Stomach (tissue), 9 donors: ENCODE data around the gene FAM241B. TPM values are rescaled to one million over a fixed set of nuclear protein-coding genes. Genes with fewer than 3 reads are reported as not detected.

Experiments used
- DNase-seq, 2 donors: peaks; one replicate each; pipeline versions ENCODE4 v3.0.0 to v3.0.0-alpha.2; 2013 to 2019
- H3K27ac ChIP-seq, 5 donors: fragments of 200-600 bp in 4 of 5; sonication (generic) in 4 of 5; one replicate each; pipeline ENCODE4 v1.5.1; 2013 to 2019; ENCODE audit warnings: mild to moderate bottlenecking in 1 of 5, moderate library complexity in 1 of 5
- H3K27me3 ChIP-seq, 3 donors: fragments of 200-600 bp; sonication (generic); one replicate each; pipeline ENCODE4 v1.5.1; 2017 to 2019; ENCODE audit warnings: mixed run types in 1 of 3
- H3K36me3 ChIP-seq, 4 donors: fragments of 200-600 bp; sonication (generic); 1 replicate in 3 of 4; 2 replicates in 1 of 4; pipeline ENCODE4 v1.5.1; 2016 to 2019
- H3K4me1 ChIP-seq, 4 donors: fragments of 200-600 bp; sonication (generic); one replicate each; pipeline ENCODE4 v1.5.1; 2016 to 2019
- H3K4me3 ChIP-seq, 4 donors: fragments of 200-600 bp; sonication (generic) in 3 of 4; one replicate each; pipeline ENCODE4 v1.5.1; 2016 to 2019; ENCODE audit warnings: mild to moderate bottlenecking in 1 of 4
- H3K9me3 ChIP-seq, 4 donors: fragments of 200-600 bp; sonication (generic); one replicate each; pipeline ENCODE4 v1.5.1; 2016 to 2019
- CTCF ChIP-seq, 7 experiments: fragments of 450-650 bp in 4 of 7; fragments of 200-600 bp in 3 of 7; sonication (generic) in 3 of 7; IDR thresholded peaks; one replicate each; pipeline ENCODE4 v1.5.1; 2016 to 2019; ENCODE audit warnings: antibody characterized with exemption in 7 of 7, control low read depth in 2 of 7, mild to moderate bottlenecking in 1 of 7
- EP300 ChIP-seq: sonication (generic); formaldehyde crosslinking; IDR thresholded peaks from one replicate; pipeline ENCODE4 v1.6.1; 2017; ENCODE audit warnings: antibody characterized with exemption
- POLR2A ChIP-seq, 4 donors: fragments of 450-650 bp; IDR thresholded peaks; one replicate each; pipeline ENCODE4 v1.6.1; 2016; ENCODE audit warnings: antibody characterized with exemption in 4 of 4, control low read depth in 2 of 4, mild to moderate bottlenecking in 1 of 4, moderate library complexity in 1 of 4
- POLR2AphosphoS5 ChIP-seq, 3 donors: sonication (generic); formaldehyde crosslinking; IDR thresholded peaks; one replicate each; pipeline ENCODE4 v1.6.1; 2016; ENCODE audit warnings: antibody characterized with exemption in 3 of 3
- WGBS, 5 donors: extraction: QIAGEN DNeasy Blood & Tissue Kit in 3 of 5; methylation state at CpG; one replicate each; pipeline versions ENCODE4 v1.1.5 to v1.1.7; 2013 to 2018; 5-methylcytosine and 5-hydroxymethylcytosine counted together
- intact Hi-C: fragments of 100-400 bp; cut with DNase I; formaldehyde crosslinking; loops from one replicate; pipeline ENCODE4 v1.15.1; 2023; ENCODE audit warnings: low total_unique reads
- polyA plus RNA-seq, 3 donors: library from polyadenylated mRNA; stranded (reverse); fragments of 200-250 nt; gene quantifications; one replicate each; pipeline ENCODE4 v1.2.3, GENCODE V29; 2013
- total RNA-seq, 5 donors: library from RNA; depleted of rRNA; stranded (reverse); fragments of >200 nt; gene quantifications; one replicate each; pipeline versions ENCODE4 v1.1.0 to v1.2.3, GENCODE V29; 2014 to 2016
- donor health status: healthy with polysubstance abuse.
- donor health status: Bipolar disorder and iron deficiency.
- donor health status: healthy.

FAM241B gene
- total and polyA plus RNA-seq, 8 donors: 0.55 to 7.4 (median 4.0) TPM; not detected in 3

GRCh38 chr10:69584624-69585023, 45.4 kb upstream of the FAM241B start:
- H3K9me3 ChIP-seq: peaks cover 0 to 6% (median 2%) of the 10 kb centered on the region in 4 donors
- H3K4me3 ChIP-seq: no peak overlapping the region
- H3K4me1 ChIP-seq: no peaks in the 10 kb centered on the region
- no peaks in the 10 kb centered on the region for H3K36me3 ChIP-seq
- peaks cover 0 to 22% (median 13%) of the 10 kb centered on the region in 3 donors for H3K27me3 ChIP-seq
- intact Hi-C loops: no loop called here
- no peak overlapping the region for H3K27ac ChIP-seq
- no peak for DNase-seq
- TF ChIP-seq POLR2AphosphoS5 (IDR thresholded peaks at IDR 0.05) (no peak), CTCF (IDR thresholded peaks at IDR 0.05) (no peak), EP300 (no peak), POLR2A (IDR thresholded peaks at IDR 0.05) (no peak)
- 73 to 82% (median 80%) methylated on average over 3 of the region's 3 CpGs for WGBS, 5 donors

- WGBS, 5 donors: 15 to 29% (median 21%) methylated on average over 3 of the region's 3 CpGs
- Histone ChIP-seq H3K27me3 (no peaks in the 10 kb centered on the region), H3K9me3 (no peaks in the 10 kb centered on the region), H3K4me1 (no peaks in the 10 kb centered on the region), H3K36me3 (no peaks in the 10 kb centered on the region), H3K4me3 (no peak overlapping the region), H3K27ac (no peak overlapping the region)
- DNase-seq: no peak
- no peak for TF ChIP-seq CTCF (IDR thresholded peaks at IDR 0.05)
- TF ChIP-seq POLR2A (IDR thresholded peaks at IDR 0.05): no peak
- no peak for TF ChIP-seq EP300
- no peak for TF ChIP-seq POLR2AphosphoS5 (IDR thresholded peaks at IDR 0.05)
- intact Hi-C loops: no loop called here
Observed at GRCh38 chr10:69588358-69588757, 41.7 kb upstream of the FAM241B start.

- intact Hi-C loops: no loop called here
- H3K36me3 ChIP-seq: no peaks in the 10 kb centered on the region
- peaks cover 0 to 51% (median 0%) of the 10 kb centered on the region in 3 donors for H3K27me3 ChIP-seq
- 62 to 74% (median 71%) methylated on average over 5 of the region's 5 CpGs for WGBS, 5 donors
- H3K4me1 ChIP-seq: no peaks in the 10 kb centered on the region
- peaks cover 0 to 11% (median 0%) of the 10 kb centered on the region in 4 donors for H3K9me3 ChIP-seq
- TF ChIP-seq POLR2AphosphoS5 (IDR thresholded peaks at IDR 0.05) (no peak), EP300 (no peak), CTCF (IDR thresholded peaks at IDR 0.05) (no peak), POLR2A (IDR thresholded peaks at IDR 0.05) (no peak)
- no peak for DNase-seq
- no peak overlapping the region for H3K4me3 ChIP-seq
- H3K27ac ChIP-seq: no peak overlapping the region
Observed at GRCh38 chr10:69600761-69601330, 29.2 kb upstream of the FAM241B start.

- peaks cover 0 to 15% (median 0%) of the 10 kb centered on the region in 3 donors for H3K27me3 ChIP-seq
- no peaks in the 10 kb centered on the region for H3K4me1 ChIP-seq
- no peak overlapping the region for H3K4me3 ChIP-seq
- H3K27ac ChIP-seq: no peak overlapping the region
- no peak for DNase-seq
- intact Hi-C loops: no loop called here
- TF ChIP-seq EP300 (no peak), CTCF (IDR thresholded peaks at IDR 0.05) (no peak), POLR2A (IDR thresholded peaks at IDR 0.05) (no peak), POLR2AphosphoS5 (IDR thresholded peaks at IDR 0.05) (no peak)
- H3K36me3 ChIP-seq: no peaks in the 10 kb centered on the region
- H3K9me3 ChIP-seq: peaks cover 0 to 17% (median 15%) of the 10 kb centered on the region in 4 donors
- WGBS, 5 donors: 53 to 93% (median 90%) methylated on average over 1 of the region's 1 CpG
Observed at GRCh38 chr10:69609077-69609476, 21.0 kb upstream of the FAM241B start.
